Transverse colon (tissue), 4 donors: Measurements from ENCODE around the gene DPAGT1. TPM values are rescaled to one million over a fixed set of nuclear protein-coding genes. Genes with fewer than 3 reads are reported as not detected.

Source experiments
- DNase-seq: peaks from one replicate; pipeline ENCODE4 v3.0.0-alpha.2; 2019
- H3K27ac ChIP-seq, 4 donors: fragments of 200-600 bp; sonication (generic); 2 replicates each; pipeline ENCODE4 v1.5.1; 2016 to 2018; ENCODE audit warnings: inconsistent platforms in 4 of 4
- H3K27me3 ChIP-seq: fragments of 200-600 bp; sonication (generic); 2 replicates; pipeline ENCODE4 v1.5.1; 2017; ENCODE audit warnings: inconsistent platforms
- H3K36me3 ChIP-seq, 4 donors: fragments of 200-600 bp; sonication (generic); 2 replicates each; pipeline ENCODE4 v1.5.1; 2017 to 2019; ENCODE audit warnings: inconsistent platforms in 4 of 4
- H3K4me1 ChIP-seq, 4 donors: fragments of 200-600 bp; sonication (generic); 2 replicates each; pipeline ENCODE4 v1.5.1; 2017 to 2020; ENCODE audit warnings: inconsistent platforms in 4 of 4
- H3K4me3 ChIP-seq, 4 donors: fragments of 200-600 bp; sonication (generic); 1 replicate in 1 of 4; 2 replicates in 3 of 4; pipeline versions ENCODE4 v1.5.1 to v1.6.1; 2017 to 2019; ENCODE audit warnings: inconsistent platforms in 4 of 4
- H3K9me3 ChIP-seq, 2 donors: fragments of 200-600 bp; sonication (generic); 2 replicates each; pipeline ENCODE4 v1.5.1; 2017 to 2019; ENCODE audit warnings: inconsistent platforms in 2 of 2
- EP300 ChIP-seq: sonication (generic); formaldehyde crosslinking; IDR thresholded peaks from one replicate; pipeline ENCODE4 v1.6.1; 2017; ENCODE audit warnings: antibody characterized with exemption, low read depth
- POLR2A ChIP-seq: fragments of 450-650 bp; IDR thresholded peaks from one replicate; pipeline ENCODE4 v1.6.1; 2016; ENCODE audit warnings: antibody characterized with exemption, mild to moderate bottlenecking, moderate library complexity
- POLR2AphosphoS5 ChIP-seq, 3 donors: sonication (generic); formaldehyde crosslinking; IDR thresholded peaks; one replicate each; pipeline ENCODE4 v1.6.1; 2016; ENCODE audit warnings: antibody characterized with exemption in 3 of 3
- WGBS, 2 donors: methylation state at CpG; one replicate each; pipeline ENCODE4 v1.1.5; 2018; ENCODE audit warnings: low coverage in 1 of 2; 5-methylcytosine and 5-hydroxymethylcytosine counted together
- in situ Hi-C, 4 donors: fragments of 200-750 bp; cut with MboI; loops; one replicate each; pipeline versions ENCODE4 v1.15.0 to v1.15.1; 2017; ENCODE audit warnings: low sequenced_read_pairs in 3 of 4, low pct_ligation_motif_present in 1 of 4, low pct_unique_long_range_greater_than_20kb in 1 of 4
- intact Hi-C: fragments of 100-400 bp; cut with DNase I; formaldehyde crosslinking; loops from one replicate; pipeline ENCODE4 v1.15.1; 2023; ENCODE audit warnings: low total_unique reads
- total RNA-seq, 4 donors: library from RNA; depleted of rRNA; stranded (reverse); fragments of >200 nt; gene quantifications; one replicate each; pipeline ENCODE4 v1.1.0, GENCODE V29; 2016
- TF ChIP-seq, protein P1 (sequence below), 5 experiments: fragments of 200-600 bp in 3 of 5; fragments of 450-650 bp in 2 of 5; sonication (generic) in 3 of 5; IDR thresholded peaks; 1 replicate in 2 of 5; 2 replicates in 3 of 5; pipeline ENCODE4 v1.5.1; 2016 to 2017; ENCODE audit warnings: antibody characterized with exemption in 5 of 5, inconsistent platforms in 3 of 5, mild to moderate bottlenecking in 2 of 5, moderate library complexity in 1 of 5

The DPAGT1 gene
- total RNA-seq, 4 donors from 2014 or later = 4.5 to 63.9 (median 26.3) TPM

- peaks cover 0 to 64% (median 23%) of the 10 kb centered on the region in 4 donors for H3K36me3 ChIP-seq
- in situ Hi-C loops = no loop called here
- TF ChIP-seq POLR2A = no peak
- no peak for TF ChIP-seq POLR2AphosphoS5 (IDR thresholded peaks at IDR 0.05)
- TF ChIP-seq EP300 = no peak
Measured at GRCh38 chr11:119052163-119052814, 49.4 kb downstream of the DPAGT1 start.

DNA sequence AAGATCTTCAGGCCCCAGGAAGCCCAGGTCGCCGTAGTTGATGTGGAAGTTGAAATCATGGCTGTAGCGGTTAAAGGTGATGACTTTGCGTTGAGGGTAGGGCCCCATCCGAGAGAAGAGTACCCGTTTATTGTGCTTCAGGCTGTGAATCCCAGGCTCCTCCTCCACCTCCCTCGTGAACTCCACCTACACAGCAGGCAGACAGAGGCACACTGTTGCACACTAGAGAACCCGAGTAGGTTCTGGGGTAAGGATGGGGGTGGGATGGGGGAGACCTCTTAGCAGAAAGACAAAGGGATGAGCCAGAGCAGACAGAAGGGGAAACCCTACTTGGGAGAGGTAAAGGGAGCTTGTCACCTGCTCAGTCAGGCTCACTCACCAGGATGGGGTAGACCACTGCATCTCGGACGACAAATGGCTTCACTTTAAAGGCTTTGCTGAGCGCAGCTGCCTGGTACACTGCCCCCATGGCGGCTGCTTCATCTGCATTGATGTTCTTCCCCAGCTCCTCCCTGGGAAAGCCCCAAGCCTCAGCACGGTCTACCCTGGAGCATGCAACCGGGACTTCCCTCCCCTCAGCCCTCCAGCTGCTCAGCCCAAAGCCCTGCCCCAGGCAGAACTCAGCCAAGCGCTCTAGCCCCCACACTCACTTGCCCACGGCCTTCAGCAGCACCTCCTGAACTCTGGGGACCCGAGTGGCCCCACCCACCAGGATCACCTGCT lies 50.1 kb downstream of the DPAGT1 start:
- intact Hi-C loops = no loop called here
- Histone ChIP-seq H3K27ac (no peak overlapping the region), H3K4me3 (no peak overlapping the region), H3K9me3 (no peaks in the 10 kb centered on the region), H3K36me3 (peaks cover 0 to 71% (median 27%) of the 10 kb centered on the region in 4 donors), H3K27me3 (no peaks in the 10 kb centered on the region), H3K4me1 (peaks cover 0 to 13% (median 10%) of the 10 kb centered on the region in 4 donors)
- 87% methylated on average over 7 to 17 of the region's 17 CpGs for WGBS, 2 donors
- TF ChIP-seq POLR2A (no peak), POLR2AphosphoS5 (IDR thresholded peaks at IDR 0.05) (no peak), EP300 (no peak)
- TF ChIP-seq, protein P1, sequence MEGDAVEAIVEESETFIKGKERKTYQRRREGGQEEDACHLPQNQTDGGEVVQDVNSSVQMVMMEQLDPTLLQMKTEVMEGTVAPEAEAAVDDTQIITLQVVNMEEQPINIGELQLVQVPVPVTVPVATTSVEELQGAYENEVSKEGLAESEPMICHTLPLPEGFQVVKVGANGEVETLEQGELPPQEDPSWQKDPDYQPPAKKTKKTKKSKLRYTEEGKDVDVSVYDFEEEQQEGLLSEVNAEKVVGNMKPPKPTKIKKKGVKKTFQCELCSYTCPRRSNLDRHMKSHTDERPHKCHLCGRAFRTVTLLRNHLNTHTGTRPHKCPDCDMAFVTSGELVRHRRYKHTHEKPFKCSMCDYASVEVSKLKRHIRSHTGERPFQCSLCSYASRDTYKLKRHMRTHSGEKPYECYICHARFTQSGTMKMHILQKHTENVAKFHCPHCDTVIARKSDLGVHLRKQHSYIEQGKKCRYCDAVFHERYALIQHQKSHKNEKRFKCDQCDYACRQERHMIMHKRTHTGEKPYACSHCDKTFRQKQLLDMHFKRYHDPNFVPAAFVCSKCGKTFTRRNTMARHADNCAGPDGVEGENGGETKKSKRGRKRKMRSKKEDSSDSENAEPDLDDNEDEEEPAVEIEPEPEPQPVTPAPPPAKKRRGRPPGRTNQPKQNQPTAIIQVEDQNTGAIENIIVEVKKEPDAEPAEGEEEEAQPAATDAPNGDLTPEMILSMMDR (IDR thresholded peaks at IDR 0.05) = no peak
- DNase-seq = no peak
- in situ Hi-C loops = no loop called here

More at GRCh38 chr11:119052163-119052814, 49.4 kb downstream of the DPAGT1 start:
- no peaks in the 10 kb centered on the region for H3K9me3 ChIP-seq
- H3K27me3 ChIP-seq = no peaks in the 10 kb centered on the region
- no peak for DNase-seq
- WGBS, 2 donors = 86 to 92% methylated on average over 9 to 23 of the region's 23 CpGs
- intact Hi-C loops = no loop called here
- H3K4me3 ChIP-seq = no peak overlapping the region
- no peak overlapping the region for H3K27ac ChIP-seq
- peaks cover 0 to 13% (median 11%) of the 10 kb centered on the region in 4 donors for H3K4me1 ChIP-seq

DNA sequence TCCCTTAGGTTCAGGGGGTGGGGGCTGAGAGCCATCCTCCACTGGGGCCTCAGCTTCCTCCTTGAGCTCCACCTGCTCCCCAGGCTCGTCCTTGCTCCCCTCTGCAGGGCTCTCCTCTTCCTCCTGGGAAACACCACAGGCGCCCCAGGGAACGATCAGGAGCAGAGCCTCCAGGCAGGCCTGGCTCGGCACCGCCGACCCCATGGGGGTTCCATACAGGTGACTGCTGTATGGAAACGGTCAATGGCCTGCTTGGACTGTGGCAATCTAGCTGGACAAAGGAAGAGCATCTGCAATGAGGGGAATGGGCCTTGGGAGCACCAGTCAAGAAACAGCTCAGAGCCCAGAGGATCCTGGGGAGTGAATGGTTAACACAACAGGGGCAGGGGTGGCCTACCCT lies 52.6 kb downstream of the DPAGT1 start:
- Histone ChIP-seq H3K36me3 (peaks cover 0 to 73% (median 28%) of the 10 kb centered on the region in 4 donors), H3K27ac (no peak overlapping the region), H3K27me3 (no peaks in the 10 kb centered on the region), H3K4me3 (no peak overlapping the region), H3K4me1 (no peaks in the 10 kb centered on the region), H3K9me3 (no peaks in the 10 kb centered on the region)
- in situ Hi-C loops = no loop called here
- intact Hi-C loops = no loop called here
- 87% methylated on average over 7 of the region's 7 CpGs; no CpG with 5 or more reads in 1 of the 2 donors for WGBS, 2 donors
- TF ChIP-seq POLR2AphosphoS5 (IDR thresholded peaks at IDR 0.05) (no peak), EP300 (no peak), POLR2A (no peak)
- TF ChIP-seq, protein P1 (IDR thresholded peaks at IDR 0.05) = no peak
- no peak for DNase-seq

GRCh38 chr11:119048644-119049043 lies 53.0 kb downstream of the DPAGT1 start:
- Histone ChIP-seq H3K27me3 (no peaks in the 10 kb centered on the region), H3K27ac (no peak overlapping the region), H3K9me3 (no peaks in the 10 kb centered on the region), H3K36me3 (peaks cover 0 to 70% (median 25%) of the 10 kb centered on the region in 4 donors), H3K4me3 (no peak overlapping the region), H3K4me1 (no peaks in the 10 kb centered on the region)
- in situ Hi-C loops (no loop called here), intact Hi-C loops (no loop called here)
- WGBS, 2 donors = 91 to 94% methylated on average over 7 to 9 of the region's 9 CpGs
- TF ChIP-seq EP300 = no peak
- TF ChIP-seq, protein P1 (IDR thresholded peaks at IDR 0.05) = no peak
- TF ChIP-seq POLR2AphosphoS5 (IDR thresholded peaks at IDR 0.05) = no peak
- TF ChIP-seq POLR2A = no peak
- DNase-seq = no peak
